Neural progenitor cell (in vitro differentiated cells): Measurements from ENCODE around the gene PCGF3.

Source experiments
- EZH2 ChIP-seq: fragments of 200-600 bp; sonication (generic); IDR thresholded peaks from 2 replicates; pipeline ENCODE4 v1.6.1; 2017; ENCODE audit warnings: antibody characterized with exemption, mild to moderate bottlenecking, moderate library complexity
- EZH2phosphoT487 ChIP-seq: fragments of 200-600 bp; sonication (generic); IDR thresholded peaks from 2 replicates; pipeline ENCODE4 v1.6.1; 2017; ENCODE audit warnings: antibody characterized with exemption
- TF ChIP-seq, protein P1 (sequence below): fragments of 200-600 bp; sonication (generic); IDR thresholded peaks from 2 replicates; pipeline ENCODE4 v1.5.1; 2017; ENCODE audit warnings: antibody characterized with exemption, mild to moderate bottlenecking

DNA sequence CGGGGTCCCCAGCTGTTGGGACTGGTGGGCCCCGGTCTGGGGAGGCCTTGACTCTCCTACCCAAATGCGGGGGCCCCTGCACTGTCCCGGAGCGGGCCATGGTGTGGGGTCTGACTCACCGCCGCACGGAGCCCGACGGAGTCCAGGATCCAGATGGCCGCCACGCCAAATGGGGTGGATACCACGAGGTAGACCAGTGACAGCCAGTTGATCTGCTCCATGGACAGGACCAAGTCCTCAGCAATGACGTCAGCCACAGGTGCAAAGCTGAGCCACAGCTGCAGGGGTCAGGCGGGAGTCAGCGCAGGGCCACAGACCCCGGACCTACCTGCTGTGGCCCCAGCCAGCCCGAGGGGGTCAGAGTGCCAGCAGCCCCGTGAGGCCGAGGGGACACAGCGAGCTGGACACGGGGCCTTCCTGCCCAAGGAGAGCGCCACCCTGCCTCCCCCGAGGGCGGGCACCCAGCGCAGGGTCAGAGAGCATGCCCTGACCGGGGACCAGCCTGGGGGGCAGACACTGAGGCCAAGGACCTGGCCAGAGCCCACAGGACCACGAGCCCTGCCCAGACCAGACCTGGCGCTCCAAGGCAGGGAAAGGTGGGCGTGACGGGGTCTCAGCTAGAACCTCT lies 19.1 kb upstream of the PCGF3 start:
- TF ChIP-seq, protein P1, sequence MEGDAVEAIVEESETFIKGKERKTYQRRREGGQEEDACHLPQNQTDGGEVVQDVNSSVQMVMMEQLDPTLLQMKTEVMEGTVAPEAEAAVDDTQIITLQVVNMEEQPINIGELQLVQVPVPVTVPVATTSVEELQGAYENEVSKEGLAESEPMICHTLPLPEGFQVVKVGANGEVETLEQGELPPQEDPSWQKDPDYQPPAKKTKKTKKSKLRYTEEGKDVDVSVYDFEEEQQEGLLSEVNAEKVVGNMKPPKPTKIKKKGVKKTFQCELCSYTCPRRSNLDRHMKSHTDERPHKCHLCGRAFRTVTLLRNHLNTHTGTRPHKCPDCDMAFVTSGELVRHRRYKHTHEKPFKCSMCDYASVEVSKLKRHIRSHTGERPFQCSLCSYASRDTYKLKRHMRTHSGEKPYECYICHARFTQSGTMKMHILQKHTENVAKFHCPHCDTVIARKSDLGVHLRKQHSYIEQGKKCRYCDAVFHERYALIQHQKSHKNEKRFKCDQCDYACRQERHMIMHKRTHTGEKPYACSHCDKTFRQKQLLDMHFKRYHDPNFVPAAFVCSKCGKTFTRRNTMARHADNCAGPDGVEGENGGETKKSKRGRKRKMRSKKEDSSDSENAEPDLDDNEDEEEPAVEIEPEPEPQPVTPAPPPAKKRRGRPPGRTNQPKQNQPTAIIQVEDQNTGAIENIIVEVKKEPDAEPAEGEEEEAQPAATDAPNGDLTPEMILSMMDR: no peak
- TF ChIP-seq EZH2 (no peak), EZH2phosphoT487 (no peak)
